GM12801 (cell line): ENCODE data around the gene TMEM234.

Experiments used
- TF ChIP-seq, protein P1 (sequence below): IDR thresholded peaks from one replicate; pipeline ENCODE4 v1.5.1; 2011; ENCODE audit warnings: control low read depth; ENCODE audit not compliant: insufficient read length; ENCODE audit errors: extremely low read depth

TMEM234 gene

DNA sequence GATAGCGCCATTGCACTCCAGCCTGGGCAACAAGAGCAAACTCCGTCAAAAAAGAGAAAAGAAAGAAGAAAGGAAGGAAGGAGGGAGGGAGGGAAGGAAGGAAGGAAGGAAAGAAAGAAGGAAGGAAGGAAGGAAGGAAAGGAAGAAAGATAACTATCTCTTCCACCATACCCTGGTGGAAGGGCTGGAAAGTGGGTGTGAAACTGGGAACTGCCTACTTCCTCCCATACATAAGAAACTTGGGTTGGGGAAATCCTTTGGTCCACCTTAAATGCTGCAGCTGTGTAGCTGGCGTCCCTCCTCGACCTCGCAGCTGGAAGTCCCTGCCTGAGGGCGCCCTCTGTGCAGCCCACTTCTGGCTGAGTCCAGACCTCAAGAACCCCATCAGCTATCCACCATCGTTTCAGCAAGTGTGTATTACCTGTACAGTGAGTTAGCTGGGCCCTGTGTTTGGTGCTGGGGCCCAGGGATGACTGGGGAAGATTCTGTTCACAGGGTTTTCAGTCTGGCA is 20.2 kb upstream of the TMEM234 start:
- TF ChIP-seq, protein P1, sequence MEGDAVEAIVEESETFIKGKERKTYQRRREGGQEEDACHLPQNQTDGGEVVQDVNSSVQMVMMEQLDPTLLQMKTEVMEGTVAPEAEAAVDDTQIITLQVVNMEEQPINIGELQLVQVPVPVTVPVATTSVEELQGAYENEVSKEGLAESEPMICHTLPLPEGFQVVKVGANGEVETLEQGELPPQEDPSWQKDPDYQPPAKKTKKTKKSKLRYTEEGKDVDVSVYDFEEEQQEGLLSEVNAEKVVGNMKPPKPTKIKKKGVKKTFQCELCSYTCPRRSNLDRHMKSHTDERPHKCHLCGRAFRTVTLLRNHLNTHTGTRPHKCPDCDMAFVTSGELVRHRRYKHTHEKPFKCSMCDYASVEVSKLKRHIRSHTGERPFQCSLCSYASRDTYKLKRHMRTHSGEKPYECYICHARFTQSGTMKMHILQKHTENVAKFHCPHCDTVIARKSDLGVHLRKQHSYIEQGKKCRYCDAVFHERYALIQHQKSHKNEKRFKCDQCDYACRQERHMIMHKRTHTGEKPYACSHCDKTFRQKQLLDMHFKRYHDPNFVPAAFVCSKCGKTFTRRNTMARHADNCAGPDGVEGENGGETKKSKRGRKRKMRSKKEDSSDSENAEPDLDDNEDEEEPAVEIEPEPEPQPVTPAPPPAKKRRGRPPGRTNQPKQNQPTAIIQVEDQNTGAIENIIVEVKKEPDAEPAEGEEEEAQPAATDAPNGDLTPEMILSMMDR, result no peak

- TF ChIP-seq, protein P1, result no peak
Observed at GRCh38 chr1:32241001-32241763, 19.0 kb upstream of the TMEM234 start.

GRCh38 chr1:32240140-32240951 is 18.2 kb upstream of the TMEM234 start:
- TF ChIP-seq, protein P1, result no peak

GRCh38 chr1:32239790-32240139 is 17.6 kb upstream of the TMEM234 start:
- TF ChIP-seq, protein P1, result no peak

DNA sequence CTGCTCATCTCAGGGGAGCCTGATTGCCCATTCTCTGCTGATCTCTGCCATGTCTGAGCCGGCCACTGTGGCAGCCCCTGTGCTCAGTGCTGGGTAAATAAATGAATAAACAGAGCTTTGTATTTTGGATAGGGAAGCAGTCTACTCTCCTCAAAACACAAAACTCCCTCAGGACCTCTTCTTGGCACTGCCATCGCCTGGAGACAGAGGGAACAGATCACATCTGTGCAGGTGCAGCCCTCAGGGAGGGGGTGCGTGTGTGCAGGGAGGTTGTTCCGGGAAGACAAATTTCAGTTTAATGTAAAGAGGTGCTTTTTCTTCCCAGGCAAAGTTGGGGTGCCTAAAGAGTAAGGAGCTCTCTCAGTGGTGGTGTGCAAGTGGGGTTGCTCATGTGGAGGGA is 17.2 kb upstream of the TMEM234 start:
- TF ChIP-seq, protein P1, result no peak

DNA sequence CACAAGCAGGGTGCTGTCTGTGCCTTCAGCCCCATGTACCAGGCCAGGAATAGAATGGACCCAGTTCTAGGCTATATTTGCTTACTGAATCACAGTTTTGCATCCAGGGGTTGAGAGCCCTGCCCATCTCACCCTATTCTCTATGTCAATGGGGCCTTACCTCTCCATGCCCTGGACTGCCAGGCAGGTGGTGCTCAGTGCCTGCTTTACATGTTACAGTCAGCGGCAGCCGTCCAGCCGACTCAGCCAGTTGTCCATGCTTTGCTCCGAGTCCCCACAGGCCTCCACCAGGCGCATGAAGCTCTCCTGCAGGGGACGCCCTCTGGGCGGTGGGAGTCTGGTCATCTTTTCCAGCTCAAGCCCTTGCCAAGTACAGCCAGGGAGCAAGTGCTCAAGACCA is 12.6 kb upstream of the TMEM234 start:
- TF ChIP-seq, protein P1, result no peak

DNA sequence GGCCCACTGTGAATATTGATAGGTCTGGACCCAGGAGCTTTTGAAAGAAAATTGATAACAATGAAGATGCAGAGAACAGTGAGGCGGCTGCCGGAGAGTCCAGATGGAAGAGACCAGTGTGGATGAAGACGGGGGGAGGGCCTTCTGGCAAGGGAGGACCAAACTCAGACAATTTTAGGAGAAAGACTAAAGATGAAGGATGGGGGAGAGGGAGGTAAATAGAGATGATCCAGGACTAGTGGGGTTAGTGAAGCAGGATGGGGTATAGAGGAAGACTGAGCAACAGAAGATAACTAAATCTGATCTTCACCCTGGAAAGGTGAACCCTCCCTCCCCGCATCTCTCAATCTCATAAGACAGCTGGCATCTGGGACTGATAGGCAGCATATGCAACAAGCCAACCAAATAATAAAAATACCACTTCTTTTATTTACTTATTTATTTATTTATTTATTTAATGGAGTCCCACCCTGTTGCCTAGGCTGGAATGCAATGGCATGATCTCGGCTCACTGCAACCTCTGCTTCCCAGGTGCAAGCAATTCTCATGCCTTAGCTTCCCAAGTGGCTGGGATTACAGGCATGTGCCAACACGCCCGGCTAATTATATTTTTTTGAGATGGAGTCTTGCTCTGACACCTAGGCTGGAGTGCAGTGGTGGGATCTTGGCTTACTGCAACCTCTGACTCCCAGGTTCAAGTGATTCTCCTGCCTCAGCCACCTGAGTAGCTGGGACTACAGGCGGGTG is 10.6 kb upstream of the TMEM234 start:
- TF ChIP-seq, protein P1, result no peak
